ENCODE data around the gene PLCE1.

Gene PLCE1

GRCh38 chr10:94025806-94026205 is 32.1 kb downstream of the PLCE1 start:
- no peak for FAIRE-seq

- no peak for FAIRE-seq
These were observed 33.5 kb downstream of the PLCE1 start for GRCh38 chr10:94027197-94027596.

GRCh38 chr10:94029955-94030354 is 36.2 kb downstream of the PLCE1 start:
- FAIRE-seq: no peak

- no peak for FAIRE-seq
These were observed 42.4 kb downstream of the PLCE1 start for GRCh38 chr10:94035982-94036765.

- FAIRE-seq: no peak
These were observed 43.0 kb downstream of the PLCE1 start for GRCh38 chr10:94036766-94037033.

- FAIRE-seq: no peak
These were observed 43.6 kb downstream of the PLCE1 start for GRCh38 chr10:94037286-94037685.

GRCh38 chr10:94038024-94038423 is 44.3 kb downstream of the PLCE1 start:
- no peak for FAIRE-seq

GRCh38 chr10:94041206-94041605 is 47.5 kb downstream of the PLCE1 start:
- no peak for FAIRE-seq

- FAIRE-seq: no peak
These were observed 48.5 kb downstream of the PLCE1 start for GRCh38 chr10:94042001-94042833.

- FAIRE-seq: no peak
These were observed 49.1 kb downstream of the PLCE1 start for GRCh38 chr10:94042834-94043175.
